HepG2 (cell line): ENCODE data around the gene HOXD1. TPM values are rescaled to one million over a fixed set of nuclear protein-coding genes. Genes with fewer than 3 reads are reported as not detected.
A peak's percentile ranks its signal among the peaks of the same experiment; 100 is the strongest.

ENCODE experiments used
- ARID4A ChIP-seq: sonication (generic); formaldehyde crosslinking; IDR thresholded peaks from 2 replicates; pipeline ENCODE4 v1.5.0; 2020; ENCODE audit warnings: mild to moderate bottlenecking, missing genetic modification reagents, borderline replicate concordance
- ATF6 ChIP-seq: sonication (generic); formaldehyde crosslinking; conservative IDR thresholded peaks from 2 replicates; pipeline ENCODE4 v1.4.0; 2020; ENCODE audit warnings: missing genetic modification reagents
- KLF16 ChIP-seq, 2 experiments: sonication (generic) in 1 of 2; formaldehyde crosslinking in 1 of 2; IDR thresholded peaks; 2 replicates each; pipeline versions ENCODE4 v1.6.1 to v1.8.0; 2016 to 2023; ENCODE audit warnings: missing genetic modification reagents in 2 of 2, missing compliant biosample characterization in 1 of 2
- KMT2B ChIP-seq: IDR thresholded peaks from 2 replicates; pipeline ENCODE4 v1.6.1; 2016; ENCODE audit warnings: missing genetic modification reagents, missing compliant biosample characterization
- MZF1 ChIP-seq: sonication (generic); formaldehyde crosslinking; IDR thresholded peaks from 2 replicates; pipeline ENCODE4 v1.8.1; 2023; ENCODE audit warnings: mild to moderate bottlenecking, missing genetic modification reagents, borderline replicate concordance
- NFE2L1 ChIP-seq: sonication (generic); formaldehyde crosslinking; IDR thresholded peaks from 2 replicates; pipeline ENCODE4 v1.4.0; 2020; ENCODE audit warnings: missing genetic modification reagents, mild to moderate bottlenecking, borderline replicate concordance
- NPAS2 ChIP-seq: sonication (generic); formaldehyde crosslinking; IDR thresholded peaks from 2 replicates; pipeline ENCODE4 v1.8.0; 2022; ENCODE audit warnings: mild to moderate bottlenecking, missing genetic modification reagents, borderline replicate concordance
- POLR2AphosphoS5 ChIP-seq: IDR thresholded peaks from 2 replicates; pipeline ENCODE4 v1.6.1; 2012; ENCODE audit warnings: low read depth, low read length
- RFX3 ChIP-seq: IDR thresholded peaks from 2 replicates; pipeline ENCODE4 v1.6.1; 2016; ENCODE audit warnings: missing biosample characterization, missing genetic modification reagents
- RXRA ChIP-seq: sonication (generic); formaldehyde crosslinking; IDR thresholded peaks from 2 replicates; pipeline ENCODE4 v1.5.1; 2020; ENCODE audit warnings: missing genetic modification reagents
- SMYD3 ChIP-seq: sonication (generic); formaldehyde crosslinking; IDR thresholded peaks from 2 replicates; pipeline ENCODE4 v1.8.1; 2023; ENCODE audit warnings: mild to moderate bottlenecking, missing genetic modification reagents
- TFDP2 ChIP-seq: sonication (generic); formaldehyde crosslinking; IDR thresholded peaks from 2 replicates; pipeline ENCODE4 v1.4.0; 2020; ENCODE audit warnings: missing genetic modification reagents
- U2AF1 ChIP-seq: fragments of 200-400 bp; formaldehyde crosslinking; optimal IDR thresholded peaks from 2 replicates; pipeline ENCODE3; 2017; ENCODE audit warnings: mild to moderate bottlenecking, low read depth, low read length
- ZMYM3 ChIP-seq: sonication (generic); formaldehyde crosslinking; IDR thresholded peaks from 2 replicates; pipeline ENCODE4 v1.5.1; 2020; ENCODE audit warnings: mild to moderate bottlenecking, missing genetic modification reagents
- ZNF329 ChIP-seq: sonication (generic); formaldehyde crosslinking; IDR thresholded peaks from 2 replicates; pipeline ENCODE4 v1.9.0; 2021; ENCODE audit warnings: low read depth, mild to moderate bottlenecking, missing genetic modification reagents
- ZNF530 ChIP-seq: sonication (generic); formaldehyde crosslinking; IDR thresholded peaks from 2 replicates; pipeline ENCODE4 v1.5.0; 2020; ENCODE audit warnings: low read depth, mild to moderate bottlenecking, missing genetic modification reagents
- ZNF577 ChIP-seq: sonication (generic); formaldehyde crosslinking; IDR thresholded peaks from 2 replicates; pipeline ENCODE4 v1.4.0; 2020; ENCODE audit warnings: mild to moderate bottlenecking, low read depth, missing genetic modification reagents, borderline replicate concordance
- ZSCAN12 ChIP-seq: sonication (generic); formaldehyde crosslinking; IDR thresholded peaks from 2 replicates; pipeline ENCODE4 v1.9.0; 2021; ENCODE audit warnings: mild to moderate bottlenecking, missing genetic modification reagents
- polyA plus RNA-seq, 8 experiments: library from polyadenylated mRNA; depleted of rRNA in 3 of 8; stranded (reverse) in 7 of 8; unstranded in 1 of 8; fragments of >200 nt; fragmentation: Illumina TruSeq in 4 of 8; extraction: Trizol in 4 of 8; gene quantifications; 2 replicates each; pipeline versions ENCODE4 v1.2.1 to v1.2.3, GENCODE V29; 2011 to 2016; ENCODE audit warnings: low read depth in 4 of 8, missing spikeins in 1 of 8, mixed read lengths in 1 of 8; ENCODE audit not compliant: insufficient read depth in 1 of 8
- total RNA-seq, 5 experiments: library from RNA; depleted of rRNA; stranded (reverse); fragments of >200 nt; fragmentation: Illumina TruSeq; extraction: Trizol; gene quantifications; 2 replicates each; pipeline ENCODE4 v1.2.3, GENCODE V29; 2016; ENCODE audit warnings: low read depth in 1 of 5
- TF ChIP-seq, protein P1 (sequence below): sonication (generic); formaldehyde crosslinking; IDR thresholded peaks from 2 replicates; pipeline ENCODE4 v1.9.0; 2021; ENCODE audit warnings: missing genetic modification reagents, borderline replicate concordance

HOXD1 gene
- total and polyA plus RNA-seq, 2 of the 13 experiments (the other 11 are each of a cell fraction or from before 2014, with no cell fraction given) = 10.0 to 22.3 TPM

GRCh38 chr2:176140513-176141317 is 47.8 kb upstream of the HOXD1 start (continued):
- TF ChIP-seq ATF6 (CRISPR knock-in tag) (no peak), RFX3 (no peak), TFDP2 (CRISPR knock-in tag) (peak; percentile 91), MZF1 (CRISPR knock-in tag) (no peak), U2AF1 (no peak), ZNF577 (CRISPR knock-in tag) (no peak), KMT2B (no peak; the same call in 1 of the 2 replicates), ZMYM3 (CRISPR knock-in tag) (peak; percentile 12; the same call in 1 of the 2 replicates), ARID4A (peak; percentile 35; the same call in 1 of the 2 replicates), ZNF329 (CRISPR knock-in tag) (peak; percentile 62; the same call in 1 of the 2 replicates), ZSCAN12 (CRISPR knock-in tag) (no peak), KLF16 (CRISPR knock-in tag; IDR thresholded peaks at IDR 0.05) (peak in 1 of 2 experiments; percentile 58; a peak in 1 of 4 replicates), ZNF530 (CRISPR knock-in tag) (no peak), POLR2AphosphoS5 (no peak), NFE2L1 (CRISPR knock-in tag) (no peak), RXRA (peak; percentile 73), NPAS2 (CRISPR knock-in tag) (no peak), SMYD3 (no peak)
- TF ChIP-seq, protein P1, sequence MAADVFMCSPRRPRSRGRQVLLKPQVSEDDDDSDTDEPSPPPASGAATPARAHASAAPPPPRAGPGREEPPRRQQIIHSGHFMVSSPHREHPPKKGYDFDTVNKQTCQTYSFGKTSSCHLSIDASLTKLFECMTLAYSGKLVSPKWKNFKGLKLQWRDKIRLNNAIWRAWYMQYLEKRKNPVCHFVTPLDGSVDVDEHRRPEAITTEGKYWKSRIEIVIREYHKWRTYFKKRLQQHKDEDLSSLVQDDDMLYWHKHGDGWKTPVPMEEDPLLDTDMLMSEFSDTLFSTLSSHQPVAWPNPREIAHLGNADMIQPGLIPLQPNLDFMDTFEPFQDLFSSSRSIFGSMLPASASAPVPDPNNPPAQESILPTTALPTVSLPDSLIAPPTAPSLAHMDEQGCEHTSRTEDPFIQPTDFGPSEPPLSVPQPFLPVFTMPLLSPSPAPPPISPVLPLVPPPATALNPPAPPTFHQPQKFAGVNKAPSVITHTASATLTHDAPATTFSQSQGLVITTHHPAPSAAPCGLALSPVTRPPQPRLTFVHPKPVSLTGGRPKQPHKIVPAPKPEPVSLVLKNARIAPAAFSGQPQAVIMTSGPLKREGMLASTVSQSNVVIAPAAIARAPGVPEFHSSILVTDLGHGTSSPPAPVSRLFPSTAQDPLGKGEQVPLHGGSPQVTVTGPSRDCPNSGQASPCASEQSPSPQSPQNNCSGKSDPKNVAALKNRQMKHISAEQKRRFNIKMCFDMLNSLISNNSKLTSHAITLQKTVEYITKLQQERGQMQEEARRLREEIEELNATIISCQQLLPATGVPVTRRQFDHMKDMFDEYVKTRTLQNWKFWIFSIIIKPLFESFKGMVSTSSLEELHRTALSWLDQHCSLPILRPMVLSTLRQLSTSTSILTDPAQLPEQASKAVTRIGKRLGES (CRISPR knock-in tag) = no peak
